ENCODE measurements around the gene NRF1. TPM values are rescaled to one million over a fixed set of nuclear protein-coding genes. Genes with fewer than 3 reads are reported as not detected.

NRF1 gene
- total and polyA plus RNA-seq, 4 donors, result 6.9 to 33.3 (median 14.8) TPM

DNA sequence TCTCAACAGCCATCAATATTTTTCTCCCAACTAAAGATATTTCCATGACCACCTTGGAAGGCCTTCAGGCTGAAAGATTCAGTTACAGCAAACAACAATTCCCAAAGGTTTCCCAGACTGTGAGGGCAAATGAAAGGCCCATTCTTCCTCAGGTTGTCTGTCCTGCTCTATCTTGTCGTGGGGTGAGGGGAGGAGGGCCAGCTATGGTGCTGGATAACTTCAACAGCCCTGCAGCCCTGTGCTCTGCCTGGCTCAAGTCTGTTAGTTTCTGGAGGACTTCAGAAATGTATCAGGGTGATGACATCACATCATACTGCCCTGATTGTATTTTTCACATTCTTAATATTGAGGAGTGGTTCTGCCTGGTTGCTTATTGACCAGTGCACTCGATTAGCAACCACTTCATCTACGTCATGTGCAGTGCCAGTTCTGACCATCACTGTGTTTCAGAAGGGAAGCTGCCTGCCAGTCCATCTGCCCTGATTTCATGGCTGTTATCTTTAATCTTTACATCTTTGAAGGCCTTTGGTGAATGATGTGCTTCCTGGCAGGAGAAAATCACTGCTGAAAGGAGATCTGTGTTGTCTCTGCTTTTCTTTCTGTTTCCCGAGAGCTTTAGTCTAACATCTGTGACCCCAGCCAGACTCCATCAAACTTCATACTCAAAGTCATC lies 135.5 kb downstream of the NRF1 start:
- Histone ChIP-seq H3K9ac (ENCODE audit: insufficient read depth in 1 of 2, low read length in 2 of 2) (no peak overlapping the region), H3K27ac (ENCODE audit: low read depth in 1 of 2, low read length in 1 of 2) (no peak overlapping the region), H3K36me3 (ENCODE audit: control insufficient read depth in 4 of 4, insufficient read depth in 4 of 4, low read length in 4 of 4) (peaks cover 4 to 19% (median 6%) of the 10 kb centered on the region in 4 donors), H3K4me3 (no peak overlapping the region), H3K9me3 (ENCODE audit: control insufficient read depth in 4 of 4, insufficient read depth in 3 of 4, low read length in 3 of 4) (no peaks in the 10 kb centered on the region), H3K4me1 (ENCODE audit: control insufficient read depth in 5 of 5, insufficient read depth in 5 of 5, low read length in 5 of 5) (no peaks in the 10 kb centered on the region), H3K27me3 (ENCODE audit: control insufficient read depth in 3 of 3, insufficient read depth in 3 of 3, low read length in 2 of 3) (no peaks in the 10 kb centered on the region)
- TF ChIP-seq, protein P1, sequence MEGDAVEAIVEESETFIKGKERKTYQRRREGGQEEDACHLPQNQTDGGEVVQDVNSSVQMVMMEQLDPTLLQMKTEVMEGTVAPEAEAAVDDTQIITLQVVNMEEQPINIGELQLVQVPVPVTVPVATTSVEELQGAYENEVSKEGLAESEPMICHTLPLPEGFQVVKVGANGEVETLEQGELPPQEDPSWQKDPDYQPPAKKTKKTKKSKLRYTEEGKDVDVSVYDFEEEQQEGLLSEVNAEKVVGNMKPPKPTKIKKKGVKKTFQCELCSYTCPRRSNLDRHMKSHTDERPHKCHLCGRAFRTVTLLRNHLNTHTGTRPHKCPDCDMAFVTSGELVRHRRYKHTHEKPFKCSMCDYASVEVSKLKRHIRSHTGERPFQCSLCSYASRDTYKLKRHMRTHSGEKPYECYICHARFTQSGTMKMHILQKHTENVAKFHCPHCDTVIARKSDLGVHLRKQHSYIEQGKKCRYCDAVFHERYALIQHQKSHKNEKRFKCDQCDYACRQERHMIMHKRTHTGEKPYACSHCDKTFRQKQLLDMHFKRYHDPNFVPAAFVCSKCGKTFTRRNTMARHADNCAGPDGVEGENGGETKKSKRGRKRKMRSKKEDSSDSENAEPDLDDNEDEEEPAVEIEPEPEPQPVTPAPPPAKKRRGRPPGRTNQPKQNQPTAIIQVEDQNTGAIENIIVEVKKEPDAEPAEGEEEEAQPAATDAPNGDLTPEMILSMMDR (IDR thresholded peaks at IDR 0.05; ENCODE audit: control extremely low read depth, extremely low read depth), result no peak
- 87 to 94% methylated on average over 4 of the region's 4 CpGs for WGBS, 2 donors
- ATAC-seq (ENCODE audit: insufficient read depth, low FRiP score), result no peak
- DNase-seq, result no peak

GRCh38 chr7:129748356-129749109 lies 137.0 kb downstream of the NRF1 start:
- Histone ChIP-seq H3K27me3 (ENCODE audit: control insufficient read depth in 3 of 3, insufficient read depth in 3 of 3, low read length in 2 of 3) (no peaks in the 10 kb centered on the region), H3K4me3 (no peak overlapping the region), H3K27ac (ENCODE audit: low read depth in 1 of 2, low read length in 1 of 2) (no peak overlapping the region), H3K9ac (ENCODE audit: insufficient read depth in 1 of 2, low read length in 2 of 2) (no peak overlapping the region), H3K36me3 (ENCODE audit: control insufficient read depth in 4 of 4, insufficient read depth in 4 of 4, low read length in 4 of 4) (peaks cover 4 to 16% (median 6%) of the 10 kb centered on the region in 4 donors), H3K4me1 (ENCODE audit: control insufficient read depth in 5 of 5, insufficient read depth in 5 of 5, low read length in 5 of 5) (no peaks in the 10 kb centered on the region), H3K9me3 (ENCODE audit: control insufficient read depth in 4 of 4, insufficient read depth in 3 of 4, low read length in 3 of 4) (no peaks in the 10 kb centered on the region)
- ATAC-seq (ENCODE audit: insufficient read depth, low FRiP score) (no peak), DNase-seq (no peak)
- TF ChIP-seq, protein P1 (IDR thresholded peaks at IDR 0.05; ENCODE audit: control extremely low read depth, extremely low read depth), result no peak
- 89 to 92% methylated on average over 4 of the region's 4 CpGs for WGBS, 2 donors

DNA sequence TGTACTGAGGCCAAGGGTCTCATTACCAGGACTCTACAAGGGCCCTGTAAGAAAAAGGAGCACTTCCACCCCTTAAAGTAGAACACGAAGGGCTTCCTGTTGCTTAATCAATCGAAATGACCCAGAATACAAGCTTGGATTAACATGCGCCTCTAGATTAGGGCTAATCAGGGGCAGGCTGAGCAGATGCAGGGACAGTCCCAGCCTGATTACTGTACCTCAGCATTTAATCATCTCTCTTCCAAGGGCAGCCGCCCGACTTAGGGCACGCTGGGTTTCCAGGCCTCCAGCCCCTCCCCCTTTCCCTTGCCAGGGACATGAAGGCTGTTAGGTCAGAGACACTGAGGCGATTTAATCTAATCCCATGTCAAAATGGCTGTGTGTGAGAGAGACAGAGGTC lies 138.6 kb downstream of the NRF1 start:
- H3K27me3 ChIP-seq (ENCODE audit: control insufficient read depth in 3 of 3, insufficient read depth in 3 of 3, low read length in 2 of 3), result no peaks in the 10 kb centered on the region
- ATAC-seq (ENCODE audit: insufficient read depth, low FRiP score), result no peak
- H3K36me3 ChIP-seq (ENCODE audit: control insufficient read depth in 4 of 4, insufficient read depth in 4 of 4, low read length in 4 of 4), result peaks cover 4 to 17% (median 7%) of the 10 kb centered on the region in 4 donors
- no peaks in the 10 kb centered on the region for H3K4me1 ChIP-seq (ENCODE audit: control insufficient read depth in 5 of 5, insufficient read depth in 5 of 5, low read length in 5 of 5)
- H3K9ac ChIP-seq (ENCODE audit: insufficient read depth in 1 of 2, low read length in 2 of 2), result no peak overlapping the region
- TF ChIP-seq, protein P1 (IDR thresholded peaks at IDR 0.05; ENCODE audit: control extremely low read depth, extremely low read depth), result no peak
- no peak overlapping the region for H3K4me3 ChIP-seq
- 82 to 90% methylated on average over 7 of the region's 7 CpGs for WGBS, 2 donors
- no peak overlapping the region for H3K27ac ChIP-seq (ENCODE audit: low read depth in 1 of 2, low read length in 1 of 2)
- no peak for DNase-seq
- H3K9me3 ChIP-seq (ENCODE audit: control insufficient read depth in 4 of 4, insufficient read depth in 3 of 4, low read length in 3 of 4), result no peaks in the 10 kb centered on the region

Measured in lung (tissue), 12 donors.